ENCODE results near the gene BCLAF1. TPM values are rescaled to one million over a fixed set of nuclear protein-coding genes. Genes with fewer than 3 reads are reported as not detected.
A peak's percentile ranks its signal among the peaks of the same experiment; 100 is the strongest.

The BCLAF1 gene
- total and polyA plus RNA-seq, 9 of the 15 experiments (the other 6 are each of a cell fraction or from before 2014, with no cell fraction given), result 65.4 to 286 (median 165) TPM

- Histone ChIP-seq H2AFZ (ENCODE audit: low read depth, low read length) (no peak overlapping the region), H3K4me1 (replicated peaks in 1 of 2; ENCODE audit: control insufficient read depth in 2 of 2, insufficient read depth in 2 of 2, low read length in 2 of 2) (peaks cover 0 to 20% of the 10 kb centered on the region in 2 experiments; a peak in 2 of 5 replicates), H3K27me3 (ENCODE audit: control insufficient read depth in 2 of 2, insufficient read depth in 2 of 2, low read length in 2 of 2) (no peaks in the 10 kb centered on the region), H3K4me3 (no peak overlapping the region), H3K79me2 (ENCODE audit: control insufficient read depth, insufficient read depth, low read length) (peaks cover 14% of the 10 kb centered on the region), H3K27ac (ENCODE audit: extremely low read depth, low read depth, low read length) (no peak overlapping the region), H3K9me1 (ENCODE audit: control insufficient read depth, insufficient read depth, low read length) (no peaks in the 10 kb centered on the region), H4K20me1 (replicated peaks; ENCODE audit: control insufficient read depth, insufficient read depth, low read length) (no peaks in the 10 kb centered on the region), H3K9ac (ENCODE audit: insufficient read depth in 1 of 2, low read depth in 2 of 2, low read length in 2 of 2) (no peak overlapping the region), H3K36me3 (ENCODE audit: control insufficient read depth, insufficient read depth, low read length) (peaks cover 24% of the 10 kb centered on the region), H3K9me3 (replicated peaks; ENCODE audit: control insufficient read depth, insufficient read depth, low read depth, low read length) (no peaks in the 10 kb centered on the region), H3K4me2 (ENCODE audit: insufficient read depth, low read length) (no peak overlapping the region)
- CTCF ChIA-PET (ENCODE audit: low intra/inter-chr PET ratio), result no interaction called here
- POLR2A ChIA-PET, result interaction anchor here (0.7 to 9.9 kb wide), 8 partner anchors 10 to 68 kb away, joined by 3 to 176 read pairs (median 4); partner anchors contain the start of gene BCLAF1
- WGBS (ENCODE audit: insufficient coverage, low coverage, missing lambda C conversion rate), result 71% methylated on average over 6 of the region's 6 CpGs
- BruUV-seq (replicated peaks), result no TSS peak
- in situ Hi-C loops (cut with MboI), result no loop called here
- FAIRE-seq (no peak), DNase-seq (ENCODE audit: extremely low read depth in 1 of 4, low spot score in 3 of 4) (no peak), ATAC-seq (no peak)
- intact Hi-C loops (cut with micrococcal nuclease), result no loop called here
- no peak for TF ChIP-seq MGA (IDR thresholded peaks at IDR 0.05)
- no peak for TF ChIP-seq CUX1 (CRISPR knock-in tag; IDR thresholded peaks at IDR 0.05)
- TF ChIP-seq POLR2G (IDR thresholded peaks at IDR 0.05; ENCODE audit: low read depth, low read length), result peak; percentile 41; the same call in 1 of the 2 replicates
- TF ChIP-seq POLR2B (IDR thresholded peaks at IDR 0.05; ENCODE audit: low read depth, partially characterized antibody), result peak; percentile 33
- no peak for TF ChIP-seq POLR2H (tag; IDR thresholded peaks at IDR 0.05; ENCODE audit: low read depth)
- TF ChIP-seq NFXL1 (CRISPR knock-in tag; IDR thresholded peaks at IDR 0.05), result no peak
These were observed 35.9 kb downstream of the BCLAF1 start for GRCh38 chr6:136253734-136254133.
